NCI-H510A (cell line): ENCODE measurements around the gene CAPRIN1.

Experiments
- DNase-seq: peaks from one replicate; lab custom pipeline; 2025; lab: John Stamatoyannopoulos, UW

CAPRIN1 gene

DNA sequence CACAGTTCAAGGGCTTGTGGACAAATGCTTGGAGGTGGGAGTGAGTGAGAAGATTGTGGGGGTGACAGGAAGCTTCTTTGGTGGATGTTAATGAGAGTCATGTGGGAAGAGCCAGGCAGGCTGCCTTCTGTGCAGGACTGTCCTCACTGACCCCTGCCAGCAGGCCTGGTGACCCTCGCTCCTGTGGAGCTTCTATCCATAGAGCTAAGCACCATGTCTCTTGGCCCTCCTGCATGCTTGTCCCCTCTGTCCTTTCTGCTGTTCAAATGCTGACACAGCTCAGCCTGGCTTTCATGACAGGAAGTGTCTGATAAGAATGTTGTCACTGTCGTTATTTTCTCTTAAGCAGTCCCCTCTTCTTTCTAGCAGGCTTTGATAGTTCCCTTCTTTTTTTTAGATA lies 91.5 kb downstream of the CAPRIN1 start:
- no peak for DNase-seq

DNA sequence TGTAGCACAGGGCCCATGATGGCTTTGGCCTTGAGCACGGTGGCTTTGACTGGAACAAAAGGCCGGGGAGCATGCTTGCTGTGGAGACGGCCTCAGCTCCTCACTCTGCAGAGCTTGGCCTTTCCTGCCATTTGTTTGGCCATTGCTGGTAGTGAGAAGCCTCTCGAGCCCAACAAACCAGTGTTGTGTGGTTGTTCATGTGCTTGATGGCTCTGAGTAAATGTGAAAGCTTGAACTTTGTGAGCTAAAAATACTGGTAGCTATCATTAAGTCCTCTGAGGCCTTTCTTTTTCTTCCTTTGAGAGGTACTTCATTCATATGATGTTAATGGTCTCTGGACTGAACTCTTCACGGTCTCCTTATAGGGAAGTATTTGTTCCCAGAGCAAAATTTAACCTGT lies 93.5 kb downstream of the CAPRIN1 start:
- DNase-seq: no peak

DNA sequence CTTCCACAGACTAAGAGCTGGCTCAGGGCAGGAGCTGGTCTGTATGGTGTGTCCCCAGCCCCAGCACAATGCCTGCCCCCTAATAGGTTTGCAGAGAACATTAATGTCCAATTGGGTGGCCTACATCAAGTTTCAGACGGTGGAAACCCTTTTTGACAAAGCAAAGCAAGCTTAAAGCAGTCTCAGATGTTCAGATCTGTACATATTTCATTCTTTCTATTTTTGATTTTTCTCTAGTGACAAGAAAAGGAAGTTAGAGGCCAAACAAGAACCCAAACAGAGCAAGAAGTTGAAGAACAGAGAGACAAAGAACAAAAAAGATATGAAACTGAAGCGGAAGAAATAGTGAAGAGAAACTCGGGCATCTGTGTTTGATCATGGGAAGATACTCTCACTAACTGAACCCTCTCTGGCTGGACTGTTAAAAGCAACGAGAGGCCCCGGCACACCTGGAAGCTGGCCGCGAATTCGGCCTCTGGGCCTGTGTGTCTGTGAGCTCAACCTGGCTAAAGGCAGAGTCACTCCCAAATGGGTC lies 94.4 kb downstream of the CAPRIN1 start:
- DNase-seq: no peak

DNA sequence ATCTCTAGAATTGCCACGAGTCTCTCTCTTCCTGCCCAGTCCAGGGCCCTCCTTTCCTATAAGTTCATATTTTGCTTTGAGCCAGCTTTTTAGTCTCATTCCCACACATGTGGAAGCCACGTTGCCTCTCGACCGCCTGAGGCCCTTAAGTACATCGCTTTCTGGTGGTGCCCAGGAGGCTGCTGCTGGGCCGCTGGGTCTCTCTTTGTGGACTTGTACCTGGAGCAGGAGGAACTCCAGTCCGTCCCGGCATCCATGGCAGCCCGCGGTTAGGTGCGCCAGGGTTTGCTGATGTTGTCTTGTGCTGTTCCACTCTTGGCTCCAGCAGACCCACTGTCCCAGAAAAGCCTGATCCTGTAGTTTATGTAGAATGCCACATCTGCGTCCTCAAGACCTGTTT lies 94.9 kb downstream of the CAPRIN1 start:
- no peak for DNase-seq

DNA sequence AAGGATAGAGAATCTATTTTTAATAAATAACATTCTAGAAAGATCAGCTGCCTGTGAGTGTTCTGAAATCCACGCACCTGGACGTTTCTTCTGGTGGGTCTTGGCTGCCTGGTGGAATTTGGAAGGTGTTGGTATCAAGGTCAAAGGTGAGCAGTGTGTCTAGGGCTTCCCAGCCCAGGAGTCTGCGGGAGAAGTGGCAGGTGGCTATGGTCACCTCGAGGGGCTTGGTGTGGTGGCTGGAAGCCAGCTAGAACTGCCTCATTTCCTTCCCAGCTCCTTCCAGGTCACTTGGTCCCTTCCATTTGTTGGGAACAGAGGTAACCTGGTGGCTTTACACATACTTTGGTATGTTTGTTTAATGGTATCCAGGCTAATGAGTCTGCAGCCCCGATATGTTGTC lies 95.3 kb downstream of the CAPRIN1 start:
- DNase-seq: no peak

DNA sequence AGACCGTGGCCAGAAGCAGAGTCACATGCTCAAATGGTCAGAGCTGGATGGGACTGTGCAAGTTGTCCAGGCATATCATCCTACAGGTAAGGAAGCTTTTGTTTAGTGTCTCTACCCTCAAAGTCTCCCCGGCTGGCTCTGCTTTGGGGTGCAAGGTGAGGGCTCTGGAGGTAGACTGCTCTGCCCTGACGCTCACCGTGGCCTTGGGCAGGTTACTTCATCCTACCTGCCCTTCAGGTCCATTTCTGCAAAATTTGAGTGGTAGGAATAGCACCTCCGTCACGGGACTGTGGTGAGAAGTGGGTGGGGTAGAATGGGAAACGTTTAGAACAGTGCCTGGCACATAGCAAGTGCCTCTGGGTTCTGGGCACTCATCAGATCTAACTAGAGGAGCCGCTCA lies 96.0 kb downstream of the CAPRIN1 start:
- no peak for DNase-seq

DNA sequence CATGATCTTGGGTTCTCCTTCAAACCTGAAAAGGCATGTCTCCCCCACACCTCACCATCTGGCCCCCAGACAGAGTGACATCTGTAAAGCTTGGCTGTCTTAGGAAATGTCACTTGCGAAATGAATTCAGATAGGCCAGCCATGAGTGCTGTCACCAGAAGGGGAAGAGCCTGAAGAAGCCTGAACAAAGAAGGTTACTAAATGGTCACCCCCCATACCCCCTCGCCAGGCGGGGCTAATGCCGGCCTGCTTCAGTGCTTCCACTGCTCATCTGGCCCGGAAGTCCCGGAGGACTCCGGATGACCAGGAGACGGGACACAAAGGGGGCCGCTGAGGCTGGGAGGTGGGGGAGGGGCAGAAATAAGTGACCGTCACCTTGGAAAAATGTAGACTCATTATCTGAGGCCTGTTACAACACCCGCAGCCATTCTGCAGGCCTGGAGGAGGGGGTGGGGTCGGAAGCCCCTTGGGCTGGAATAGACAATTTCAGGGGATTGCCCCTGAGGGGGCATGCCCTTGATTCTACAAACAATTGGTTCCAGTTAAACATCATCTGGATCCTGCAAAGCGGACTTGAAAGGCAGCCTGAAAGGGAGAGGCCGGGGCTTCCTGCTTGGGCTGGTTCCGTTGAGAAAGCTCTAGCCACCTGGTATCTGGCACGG lies 97.1 kb downstream of the CAPRIN1 start:
- DNase-seq: no peak

GRCh38 chr11:34149274-34149673 lies 97.7 kb downstream of the CAPRIN1 start:
- no peak for DNase-seq

- DNase-seq: no peak
Observed at GRCh38 chr11:34149786-34150185, 98.3 kb downstream of the CAPRIN1 start.

DNA sequence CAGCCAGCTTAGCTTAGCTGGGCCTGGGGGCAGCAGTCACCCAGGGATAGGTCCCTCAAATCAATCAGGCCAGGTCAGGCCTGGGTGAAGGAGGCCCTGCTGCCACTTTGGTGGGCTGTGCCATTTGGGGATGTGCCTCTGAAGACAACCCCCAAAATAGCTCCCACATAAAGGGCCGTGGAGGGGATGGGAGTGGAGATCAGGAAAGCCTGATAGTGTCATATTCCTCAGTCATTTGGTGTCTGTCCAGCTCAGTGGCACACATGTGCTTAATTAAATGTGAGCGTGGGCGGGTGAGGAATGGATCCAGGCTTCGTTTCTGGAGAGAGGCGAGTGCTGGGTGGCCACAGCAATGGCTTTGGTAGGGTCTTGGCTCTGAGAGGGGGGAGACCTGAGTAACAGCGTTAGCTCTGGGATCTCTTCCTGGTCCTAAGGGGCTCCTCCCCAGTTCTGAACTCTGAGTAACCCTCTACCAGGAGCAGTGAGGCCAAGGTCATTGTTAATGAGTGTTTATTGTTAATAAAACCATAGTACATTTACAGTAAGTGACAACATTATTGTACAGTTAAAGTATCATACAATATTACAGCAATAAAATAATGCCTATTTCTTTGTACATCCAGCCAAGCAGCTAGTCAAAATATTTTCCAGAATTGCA lies 99.1 kb downstream of the CAPRIN1 start:
- DNase-seq: no peak
